HFFc6 (cell line): Measurements from ENCODE around the gene RAD52. TPM values are rescaled to one million over a fixed set of nuclear protein-coding genes. Genes with fewer than 3 reads are reported as not detected.

ENCODE experiments used
- DNase-seq: peaks from one replicate; pipeline ENCODE4 v3.0.0-alpha.2; 2018
- H3K27ac Mint-ChIP-seq: 2 replicates; pipeline ENCODE4 v1.8.0; 2020; ENCODE audit warnings: mild to moderate bottlenecking, mixed read lengths
- H3K27me3 Mint-ChIP-seq: 2 replicates; pipeline ENCODE4 v1.8.0; 2021; ENCODE audit warnings: mild to moderate bottlenecking, moderate library complexity, mixed read lengths; ENCODE audit not compliant: insufficient read depth
- H3K36me3 Mint-ChIP-seq: 2 replicates; pipeline ENCODE4 v1.8.0; 2021; ENCODE audit warnings: low read depth, mixed read lengths
- H3K4me1 Mint-ChIP-seq: 2 replicates; pipeline ENCODE4 v1.8.0; 2020; ENCODE audit warnings: low read depth, mixed read lengths
- H3K4me3 Mint-ChIP-seq: 2 replicates; pipeline ENCODE4 v1.8.0; 2020; ENCODE audit warnings: mild to moderate bottlenecking, moderate library complexity, mixed read lengths
- H3K9me3 Mint-ChIP-seq: 2 replicates; pipeline ENCODE4 v1.8.0; 2020; ENCODE audit warnings: mild to moderate bottlenecking, mixed read lengths
- CTCF ChIP-seq: fragments of 200-600 bp; sonication (generic); IDR thresholded peaks from 2 replicates; pipeline ENCODE4 v1.5.0; 2021; ENCODE audit warnings: antibody characterized with exemption, mild to moderate bottlenecking
- total RNA-seq, 6 experiments: library from RNA; stranded (reverse); fragmentation: NEBNext Ultra II Directional; extraction: Animal tissue kit (Norgen Biotek cat#: 25700); gene quantifications; 2 replicates in 1 of 6; 3 replicates in 5 of 6; pipeline ENCODE4 v1.2.3, GENCODE V29; 2021

RAD52 gene
- total RNA-seq, 6 experiments from 2014 or later, result 8.6 to 10.9 (median 9.2) TPM

GRCh38 chr12:911191-911826 is 38.2 kb downstream of the RAD52 start:
- Mint-ChIP-seq H3K27ac (no peak overlapping the region), H3K36me3 (peaks cover 33% of the 10 kb centered on the region), H3K4me3 (no peak overlapping the region)

DNA sequence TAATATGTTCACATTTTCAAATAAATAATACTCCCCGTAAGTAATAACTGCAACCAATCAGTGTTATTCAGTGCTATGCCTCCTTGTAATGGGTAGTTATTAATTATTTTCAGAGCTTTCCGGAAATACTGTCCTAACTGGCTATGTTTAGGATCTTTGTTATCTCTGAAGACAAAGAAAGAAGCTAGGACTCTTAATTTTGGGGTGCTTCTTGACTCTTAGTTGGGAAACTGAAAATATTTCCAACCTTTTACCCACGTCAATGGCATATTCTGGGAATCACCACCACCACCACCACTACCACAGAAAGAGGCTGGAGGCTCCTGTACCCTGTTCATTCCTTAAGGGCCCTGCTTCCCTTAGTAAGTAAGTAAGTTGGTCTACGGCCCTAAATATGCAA is 39.1 kb downstream of the RAD52 start:
- Mint-ChIP-seq H3K9me3 (no peaks in the 10 kb centered on the region), H3K4me1 (peaks cover 27% of the 10 kb centered on the region), H3K27me3 (peaks cover 10% of the 10 kb centered on the region), H3K27ac (no peak overlapping the region), H3K4me3 (no peak overlapping the region), H3K36me3 (peaks cover 42% of the 10 kb centered on the region)
- DNase-seq, result no peak
- TF ChIP-seq CTCF, result no peak

More at GRCh38 chr12:911191-911826, 38.2 kb downstream of the RAD52 start:
- Mint-ChIP-seq H3K27me3 (peaks cover 12% of the 10 kb centered on the region), H3K4me1 (peaks cover 27% of the 10 kb centered on the region), H3K9me3 (no peaks in the 10 kb centered on the region)
- no peak for DNase-seq
- no peak for TF ChIP-seq CTCF

GRCh38 chr12:909861-910260 is 39.6 kb downstream of the RAD52 start:
- H3K27ac Mint-ChIP-seq, result no peak overlapping the region; the same call in 1 of the 2 replicates
- peaks cover 22% of the 10 kb centered on the region for H3K4me1 Mint-ChIP-seq
- no peak for TF ChIP-seq CTCF
- no peaks in the 10 kb centered on the region for H3K9me3 Mint-ChIP-seq
- peaks cover 10% of the 10 kb centered on the region for H3K27me3 Mint-ChIP-seq
- peaks cover 40% of the 10 kb centered on the region for H3K36me3 Mint-ChIP-seq
- H3K4me3 Mint-ChIP-seq, result no peak overlapping the region
- DNase-seq, result no peak

GRCh38 chr12:907413-908185 is 41.9 kb downstream of the RAD52 start:
- Mint-ChIP-seq H3K4me1 (no peaks in the 10 kb centered on the region), H3K36me3 (peaks cover 31% of the 10 kb centered on the region)

DNA sequence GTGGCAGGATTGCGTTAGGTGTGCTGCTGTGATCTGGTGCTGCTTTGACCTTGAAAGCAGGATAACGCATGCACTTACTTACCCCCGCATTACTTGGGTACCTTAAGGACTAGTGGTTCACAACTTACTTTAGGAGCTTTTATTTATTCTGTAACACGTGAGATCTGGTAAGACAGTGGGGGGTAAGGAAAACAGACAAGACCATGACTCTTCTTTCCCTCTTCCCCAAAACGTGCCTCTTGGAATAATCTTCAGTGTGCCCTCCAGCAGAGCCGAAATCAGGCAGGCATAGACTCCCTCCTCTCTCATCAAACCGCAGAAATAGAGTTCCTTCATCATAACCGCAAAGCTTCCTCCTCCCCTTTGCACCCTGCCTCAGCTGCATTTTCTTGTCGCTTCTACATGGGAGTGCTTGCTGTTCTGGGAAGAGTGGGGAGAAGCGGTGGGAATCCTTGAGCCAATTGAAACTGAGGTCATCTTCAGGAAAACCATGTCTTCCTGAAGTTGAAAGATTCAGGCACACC is 43.4 kb downstream of the RAD52 start:
- Mint-ChIP-seq H3K9me3 (no peaks in the 10 kb centered on the region), H3K36me3 (peaks cover 45% of the 10 kb centered on the region), H3K27ac (no peak overlapping the region), H3K27me3 (peaks cover 9% of the 10 kb centered on the region), H3K4me1 (no peaks in the 10 kb centered on the region), H3K4me3 (peak overlapping the region; percentile 4; the same call in 1 of the 2 replicates)
- no peak for TF ChIP-seq CTCF
- no peak for DNase-seq

More at GRCh38 chr12:907413-908185, 41.9 kb downstream of the RAD52 start:
- Mint-ChIP-seq H3K9me3 (no peaks in the 10 kb centered on the region), H3K4me3 (no peak overlapping the region), H3K27me3 (peaks cover 6% of the 10 kb centered on the region), H3K27ac (peak overlapping the region; percentile 40; the same call in 1 of the 2 replicates)
- no peak for DNase-seq
- TF ChIP-seq CTCF, result no peak
